ENCODE data around the gene TPO. TPM values are rescaled to one million over a fixed set of nuclear protein-coding genes. Genes with fewer than 3 reads are reported as not detected.
A peak's percentile ranks its signal among the peaks of the same experiment; 100 is the strongest.
"Not testable (repeated sequence)": the region's sequence is repeated elsewhere in the genome, so short reads cannot be mapped to it uniquely, and the experiment has no call there.

Gene TPO
- total RNA-seq, 5 donors from 2014 or later (not counting 1 experiment from before 2014, with no cell fraction given), result 0.18 to 0.26 TPM; not detected in 3

- Histone ChIP-seq H3K4me1 (ENCODE audit: control insufficient read depth in 1 of 2, extremely low read depth in 1 of 2, insufficient read depth in 2 of 2, low read length in 2 of 2) (peaks cover 0 to 4% of the 10 kb centered on the region in 2 experiments), H3K4me3 (ENCODE audit: control insufficient read depth in 1 of 2, extremely low read depth in 1 of 2, low read length in 1 of 2) (no peak overlapping the region), H3K27me3 (replicated peaks in 1 of 2; ENCODE audit: control insufficient read depth in 2 of 2, extremely low read depth in 1 of 2, insufficient read depth in 2 of 2, low read length in 1 of 2) (peaks cover 0 to 6% of the 10 kb centered on the region in 2 experiments), H3K9me3 (no peaks in the 10 kb centered on the region), H3K27ac (ENCODE audit: low read length) (no peak overlapping the region), H3K36me3 (ENCODE audit: control insufficient read depth in 2 of 2, extremely low read depth in 1 of 2, insufficient read depth in 1 of 2, low read length in 1 of 2) (no peaks in the 10 kb centered on the region)
- peaks cover 5 to 12% (median 8%) of the 10 kb centered on the region in 3 donors for H3K9me3 Mint-ChIP-seq
- 78% methylated on average over 6 of the region's 10 CpGs for WGBS (ENCODE audit: insufficient coverage)
- no peaks in the 10 kb centered on the region for H3K36me3 Mint-ChIP-seq
- H3K4me1 Mint-ChIP-seq, result peaks cover 0 to 6% (median 2%) of the 10 kb centered on the region in 3 donors
- H3K27ac Mint-ChIP-seq, result no peak overlapping the region
- ATAC-seq (replicated peaks in 1 of 4) (no peak), DNase-seq (no peak)
- CTCF ChIA-PET, result no interaction called here
- H3K27me3 Mint-ChIP-seq, result peaks cover 0 to 1% of the 10 kb centered on the region in 2 donors
- H3K4me3 Mint-ChIP-seq, result no peak overlapping the region
- POLR2A ChIA-PET, result interaction anchor here (0.6 to 0.7 kb wide), 2 partner anchors 23 to 1040 kb away, joined by 6 to 7 read pairs; no protein-coding TSS in a partner anchor
Measured at GRCh38 chr2:1569879-1570450, 156.7 kb downstream of the TPO start.

GRCh38 chr2:1571477-1572417 is 158.5 kb downstream of the TPO start:
- CTCF ChIA-PET, result interaction anchor here (0.6 to 1.5 kb wide), 2 partner anchors 20 to 23 kb away, joined by 4 to 7 read pairs; no protein-coding TSS in a partner anchor
- Histone ChIP-seq H3K9me3 (no peaks in the 10 kb centered on the region), H3K4me1 (ENCODE audit: control insufficient read depth in 1 of 2, extremely low read depth in 1 of 2, insufficient read depth in 2 of 2, low read length in 2 of 2) (no peaks in the 10 kb centered on the region), H3K27ac (ENCODE audit: low read length) (no peak overlapping the region), H3K4me3 (ENCODE audit: control insufficient read depth in 1 of 2, extremely low read depth in 1 of 2, low read length in 1 of 2) (no peak overlapping the region), H3K27me3 (replicated peaks in 1 of 2; ENCODE audit: control insufficient read depth in 2 of 2, extremely low read depth in 1 of 2, insufficient read depth in 2 of 2, low read length in 1 of 2) (peaks cover 0 to 12% of the 10 kb centered on the region in 2 experiments), H3K36me3 (ENCODE audit: control insufficient read depth in 2 of 2, extremely low read depth in 1 of 2, insufficient read depth in 1 of 2, low read length in 1 of 2) (no peaks in the 10 kb centered on the region)
- Mint-ChIP-seq H3K27ac (no peak overlapping the region), H3K36me3 (no peaks in the 10 kb centered on the region), H3K27me3 (peaks cover 0 to 5% of the 10 kb centered on the region in 2 donors), H3K4me3 (no peak overlapping the region), H3K9me3 (peaks cover 5 to 8% (median 6%) of the 10 kb centered on the region in 3 donors), H3K4me1 (no peaks in the 10 kb centered on the region)
- DNase-seq, result no peak
- ATAC-seq (replicated peaks in 1 of 4), result no peak
- POLR2A ChIA-PET, result no interaction called here
- WGBS (ENCODE audit: insufficient coverage), result 80% methylated on average over 13 of the region's 17 CpGs

- no peaks in the 10 kb centered on the region for H3K4me1 ChIP-seq (ENCODE audit: control insufficient read depth in 1 of 2, extremely low read depth in 1 of 2, insufficient read depth in 2 of 2, low read length in 2 of 2)
- H3K27ac ChIP-seq (ENCODE audit: low read length), result no peak overlapping the region
- no peaks in the 10 kb centered on the region for H3K4me1 Mint-ChIP-seq
- ChIA-PET POLR2A (no interaction called here), CTCF (interaction anchor here (0.6 to 1.5 kb wide), 2 partner anchors 21 to 24 kb away, joined by 4 to 7 read pairs; no protein-coding TSS in a partner anchor)
- H3K36me3 Mint-ChIP-seq, result no peaks in the 10 kb centered on the region
- peaks cover 0 to 5% (median 2%) of the 10 kb centered on the region in 3 donors for H3K9me3 Mint-ChIP-seq
- no peak overlapping the region for H3K27ac Mint-ChIP-seq
- no peak overlapping the region for H3K4me3 ChIP-seq (ENCODE audit: control insufficient read depth in 1 of 2, extremely low read depth in 1 of 2, low read length in 1 of 2)
- WGBS (ENCODE audit: insufficient coverage), result 76% methylated on average over 2 of the region's 10 CpGs
- no peaks in the 10 kb centered on the region for H3K36me3 ChIP-seq (ENCODE audit: control insufficient read depth in 2 of 2, extremely low read depth in 1 of 2, insufficient read depth in 1 of 2, low read length in 1 of 2)
- no peaks in the 10 kb centered on the region for H3K9me3 ChIP-seq
- H3K27me3 ChIP-seq (replicated peaks in 1 of 2; ENCODE audit: control insufficient read depth in 2 of 2, extremely low read depth in 1 of 2, insufficient read depth in 2 of 2, low read length in 1 of 2), result peaks cover 0 to 12% of the 10 kb centered on the region in 2 experiments
- no peak overlapping the region for H3K4me3 Mint-ChIP-seq
- H3K27me3 Mint-ChIP-seq, result peaks cover 0 to 5% of the 10 kb centered on the region in 2 donors
- ATAC-seq (replicated peaks in 1 of 4) (no peak), DNase-seq (no peak)
Measured at GRCh38 chr2:1572638-1573037, 159.4 kb downstream of the TPO start.

DNA sequence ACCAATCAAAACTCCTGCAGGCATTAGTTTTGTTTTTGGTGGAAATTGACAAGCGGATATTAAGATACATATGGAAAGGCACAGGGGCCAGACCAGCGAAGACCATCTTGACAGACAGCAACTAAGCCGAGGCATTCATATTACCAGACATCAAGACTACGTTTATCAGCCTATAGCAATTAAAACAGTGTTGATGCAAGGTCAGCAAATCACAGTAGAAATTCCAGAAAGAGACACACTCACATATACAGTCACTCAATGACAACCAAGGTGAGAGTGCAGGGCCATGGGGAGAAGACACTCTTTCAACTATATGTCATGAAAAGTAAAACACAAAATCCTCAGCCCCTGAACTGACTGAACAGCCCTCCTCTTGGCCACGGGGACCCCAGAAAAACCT is 164.6 kb downstream of the TPO start:
- H3K27me3 ChIP-seq (replicated peaks in 1 of 2; ENCODE audit: control insufficient read depth in 2 of 2, extremely low read depth in 1 of 2, insufficient read depth in 2 of 2, low read length in 1 of 2), result peaks cover 0 to 14% of the 10 kb centered on the region in 2 experiments
- Mint-ChIP-seq H3K27ac (no peak overlapping the region), H3K4me1 (peaks cover 0 to 6% (median 4%) of the 10 kb centered on the region in 3 donors), H3K4me3 (no peak overlapping the region), H3K9me3 (no peaks in the 10 kb centered on the region), H3K36me3 (no peaks in the 10 kb centered on the region), H3K27me3 (peaks cover 4 to 11% of the 10 kb centered on the region in 2 donors)
- 79% methylated on average over 3 of the region's 5 CpGs for WGBS (ENCODE audit: insufficient coverage)
- no peaks in the 10 kb centered on the region for H3K36me3 ChIP-seq (ENCODE audit: control insufficient read depth in 2 of 2, extremely low read depth in 1 of 2, insufficient read depth in 1 of 2, low read length in 1 of 2)
- ATAC-seq (replicated peaks in 1 of 4), result no peak
- no peaks in the 10 kb centered on the region for H3K9me3 ChIP-seq
- no peaks in the 10 kb centered on the region for H3K4me1 ChIP-seq (ENCODE audit: control insufficient read depth in 1 of 2, extremely low read depth in 1 of 2, insufficient read depth in 2 of 2, low read length in 2 of 2)
- H3K4me3 ChIP-seq (ENCODE audit: control insufficient read depth in 1 of 2, extremely low read depth in 1 of 2, low read length in 1 of 2), result no peak overlapping the region
- DNase-seq, result no peak
- POLR2A ChIA-PET, result no interaction called here
- CTCF ChIA-PET, result no interaction called here
- H3K27ac ChIP-seq (ENCODE audit: low read length), result no peak overlapping the region

DNA sequence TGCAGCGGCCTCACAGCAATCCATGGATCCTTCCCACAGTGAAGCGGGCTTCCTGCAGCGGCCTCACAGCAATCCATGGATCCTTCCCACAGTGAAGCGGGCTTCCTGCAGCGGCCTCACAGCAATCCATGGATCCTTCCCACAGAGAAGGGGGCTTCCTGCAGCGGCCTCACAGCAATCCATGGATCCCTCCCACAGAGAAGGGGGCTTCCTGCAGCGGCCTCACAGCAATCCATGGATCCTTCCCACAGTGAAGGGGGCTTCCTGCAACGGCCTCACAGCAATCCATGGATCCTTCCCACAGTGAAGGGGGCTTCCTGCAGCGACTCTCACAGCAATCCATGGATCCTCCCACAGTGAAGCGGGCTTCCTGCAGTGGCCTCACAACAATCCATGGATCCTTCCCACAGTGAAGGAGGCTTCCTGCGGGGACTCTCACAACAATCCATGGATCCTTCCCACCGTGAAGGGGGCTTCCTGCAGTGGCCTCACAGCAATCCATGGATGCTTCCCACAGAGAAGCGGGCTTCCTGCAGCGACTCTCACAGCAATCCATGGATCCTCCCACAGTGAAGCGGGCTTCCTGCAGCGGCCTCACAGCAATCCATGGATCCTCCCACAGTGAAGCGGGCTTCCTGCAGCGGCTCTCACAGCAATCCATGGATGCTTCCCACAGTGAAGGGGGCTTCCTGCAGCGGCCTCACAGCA is 168.1 kb downstream of the TPO start:
- CTCF ChIA-PET; H3K9me3 ChIP-seq; H3K4me3 Mint-ChIP-seq; H3K4me1 ChIP-seq (ENCODE audit: control insufficient read depth in 1 of 2, extremely low read depth in 1 of 2, insufficient read depth in 2 of 2, low read length in 2 of 2); H3K27ac ChIP-seq (ENCODE audit: low read length); H3K36me3 ChIP-seq (ENCODE audit: control insufficient read depth in 2 of 2, extremely low read depth in 1 of 2, insufficient read depth in 1 of 2, low read length in 1 of 2); ATAC-seq (replicated peaks in 1 of 4); H3K9me3 Mint-ChIP-seq; H3K27ac Mint-ChIP-seq; H3K4me3 ChIP-seq (ENCODE audit: control insufficient read depth in 1 of 2, extremely low read depth in 1 of 2, low read length in 1 of 2); H3K27me3 Mint-ChIP-seq; H3K4me1 Mint-ChIP-seq; H3K36me3 Mint-ChIP-seq; POLR2A ChIA-PET: not testable (repeated sequence)
- peaks cover 0 to 18% of the 10 kb centered on the region in 2 experiments for H3K27me3 ChIP-seq (replicated peaks in 1 of 2; ENCODE audit: control insufficient read depth in 2 of 2, extremely low read depth in 1 of 2, insufficient read depth in 2 of 2, low read length in 1 of 2)
- DNase-seq, result peak in 1 of 35 experiments; percentile 3
- WGBS (ENCODE audit: insufficient coverage), result 85% methylated on average over 12 of the region's 19 CpGs

GRCh38 chr2:1581965-1582625 is 168.8 kb downstream of the TPO start:
- H3K4me3 ChIP-seq (ENCODE audit: control insufficient read depth in 1 of 2, extremely low read depth in 1 of 2, low read length in 1 of 2), result no peak overlapping the region
- Mint-ChIP-seq H3K27ac (no peak overlapping the region), H3K4me3 (no peak overlapping the region), H3K9me3 (no peaks in the 10 kb centered on the region), H3K27me3 (peaks cover 4 to 10% of the 10 kb centered on the region in 2 donors), H3K36me3 (no peaks in the 10 kb centered on the region), H3K4me1 (peaks cover 0 to 6% (median 4%) of the 10 kb centered on the region in 3 donors)
- 67% methylated on average over 7 of the region's 10 CpGs for WGBS (ENCODE audit: insufficient coverage)
- peaks cover 0 to 23% of the 10 kb centered on the region in 2 experiments for H3K27me3 ChIP-seq (replicated peaks in 1 of 2; ENCODE audit: control insufficient read depth in 2 of 2, extremely low read depth in 1 of 2, insufficient read depth in 2 of 2, low read length in 1 of 2)
- no peaks in the 10 kb centered on the region for H3K4me1 ChIP-seq (ENCODE audit: control insufficient read depth in 1 of 2, extremely low read depth in 1 of 2, insufficient read depth in 2 of 2, low read length in 2 of 2)
- H3K9me3 ChIP-seq, result no peaks in the 10 kb centered on the region
- ATAC-seq (replicated peaks in 1 of 4) (no peak), DNase-seq (no peak)
- H3K27ac ChIP-seq (ENCODE audit: low read length), result no peak overlapping the region
- POLR2A ChIA-PET, result no interaction called here
- CTCF ChIA-PET, result interaction anchor here (0.7 kb wide), 2 partner anchors 30 to 71 kb away, joined by 4 to 8 read pairs; no protein-coding TSS in a partner anchor
- H3K36me3 ChIP-seq (ENCODE audit: control insufficient read depth in 2 of 2, extremely low read depth in 1 of 2, insufficient read depth in 1 of 2, low read length in 1 of 2), result no peaks in the 10 kb centered on the region
